Neural cell (in vitro differentiated cells): Measurements from ENCODE around the gene NCOA5. TPM values are rescaled to one million over a fixed set of nuclear protein-coding genes. Genes with fewer than 3 reads are reported as not detected.

ENCODE experiments used
- H2AFZ ChIP-seq: fragments of 200-600, 300-800 bp; sonication (generic), shearing (Covaris generic); 2 replicates; pipeline ENCODE4 v1.6.0; 2014; ENCODE audit warnings: low read depth, mild to moderate bottlenecking, antibody characterized with exemption, low read length, moderate library complexity
- H3F3A ChIP-seq: fragments of 200-600 bp; shearing (Covaris generic); 2 replicates; pipeline ENCODE4 v1.6.1; 2016; ENCODE audit warnings: mild to moderate bottlenecking, moderate library complexity, mixed read lengths, antibody characterized with exemption, low read length; ENCODE audit not compliant: insufficient read depth, poor library complexity, severe bottlenecking
- H3K27ac ChIP-seq: fragments of 200-600, 300-800 bp; sonication (generic), shearing (Covaris generic); 2 replicates; pipeline ENCODE4 v1.5.1; 2014; ENCODE audit warnings: mild to moderate bottlenecking, low read length, moderate library complexity
- H3K27me3 ChIP-seq: fragments of 300-800, 200-600 bp; sonication (generic), shearing (Covaris generic); 2 replicates; pipeline ENCODE4 v1.6.0; 2014; ENCODE audit warnings: mild to moderate bottlenecking, low read depth, low read length, moderate library complexity; ENCODE audit not compliant: insufficient read depth
- H3K36me3 ChIP-seq: fragments of 300-800, 200-600 bp; sonication (generic), shearing (Covaris generic); 2 replicates; pipeline ENCODE4 v1.5.1; 2014; ENCODE audit warnings: mild to moderate bottlenecking, antibody characterized with exemption, low read length, moderate library complexity; ENCODE audit not compliant: insufficient read depth
- H3K4me2 ChIP-seq: fragments of 300-800, 200-600 bp; sonication (generic), shearing (Covaris generic); 2 replicates; pipeline ENCODE4 v1.6.0; 2014; ENCODE audit warnings: mild to moderate bottlenecking, low read length
- H3K4me3 ChIP-seq: fragments of 300-800, 200-600 bp; sonication (generic), shearing (Covaris generic); 2 replicates; pipeline ENCODE4 v1.5.1; 2014; ENCODE audit warnings: mild to moderate bottlenecking, low read length, moderate library complexity
- H3K79me2 ChIP-seq: fragments of 200-600 bp; shearing (Covaris generic); replicated peaks from 2 replicates; pipeline ENCODE4 v1.6.0; 2014; ENCODE audit warnings: mild to moderate bottlenecking, low read length, moderate library complexity; ENCODE audit not compliant: insufficient read depth
- H3K9ac ChIP-seq: fragments of 300-800, 200-600 bp; sonication (generic), shearing (Covaris generic); 2 replicates; pipeline ENCODE4 v1.6.1; 2016; ENCODE audit warnings: mild to moderate bottlenecking, low read length, mixed read lengths
- H3K9me2 ChIP-seq: fragments of 200-600 bp; shearing (Covaris generic); 2 replicates; pipeline ENCODE4 v1.6.1; 2016; ENCODE audit warnings: mild to moderate bottlenecking, low read length, mixed read lengths; ENCODE audit not compliant: insufficient read depth
- H3K9me3 ChIP-seq: fragments of 200-600, 300-800 bp; sonication (generic), shearing (Covaris generic); 2 replicates; pipeline ENCODE4 v1.6.1; 2016; ENCODE audit warnings: mild to moderate bottlenecking, mixed run types, low read length, moderate library complexity, mixed read lengths
- H4K20me1 ChIP-seq: fragments of 200-600 bp; shearing (Covaris generic); 2 replicates; pipeline ENCODE4 v1.6.1; 2016; ENCODE audit warnings: mild to moderate bottlenecking, mixed run types; ENCODE audit not compliant: insufficient read depth
- EP300 ChIP-seq: fragments of 450-650 bp; conservative IDR thresholded peaks from 2 replicates; pipeline ENCODE4 v1.6.1; 2014; ENCODE audit warnings: antibody characterized with exemption, mild to moderate bottlenecking, moderate library complexity; ENCODE audit not compliant: poor library complexity, severe bottlenecking
- EZH2 ChIP-seq: fragments of 200-600, 300-800 bp; shearing (Covaris generic), sonication (generic); IDR thresholded peaks from 2 replicates; pipeline ENCODE4 v1.6.1; 2014; ENCODE audit warnings: antibody characterized with exemption, low read length, borderline replicate concordance, mild to moderate bottlenecking; ENCODE audit not compliant: insufficient read depth, poor library complexity, severe bottlenecking
- MXI1 ChIP-seq: fragments of 450-650 bp; conservative IDR thresholded peaks from 2 replicates; pipeline ENCODE4 v1.6.1; 2014; ENCODE audit warnings: antibody characterized with exemption, mild to moderate bottlenecking; ENCODE audit not compliant: poor library complexity, severe bottlenecking
- POLR2AphosphoS5 ChIP-seq: IDR thresholded peaks from 2 replicates; pipeline ENCODE4 v1.6.1; 2012
- RAD21 ChIP-seq: fragments of 450-650 bp; conservative IDR thresholded peaks from 2 replicates; pipeline ENCODE4 v1.6.1; 2014; ENCODE audit warnings: antibody characterized with exemption, mild to moderate bottlenecking, moderate library complexity
- SMC3 ChIP-seq: fragments of 450-650 bp; conservative IDR thresholded peaks from 2 replicates; pipeline ENCODE4 v1.6.1; 2014; ENCODE audit warnings: antibody characterized with exemption, mild to moderate bottlenecking, moderate library complexity; ENCODE audit not compliant: poor library complexity
- TAF1 ChIP-seq: IDR thresholded peaks from 2 replicates; pipeline ENCODE4 v1.6.1; 2012; ENCODE audit warnings: low read depth
- polyA plus RNA-seq: library from polyadenylated mRNA; depleted of rRNA; stranded (reverse); fragments of >200 nt; gene quantifications from 2 replicates; pipeline ENCODE4 v1.2.3, GENCODE V29; 2014
- TF ChIP-seq, protein P1 (sequence below): IDR thresholded peaks from 2 replicates; pipeline ENCODE4 v1.6.1; 2012; ENCODE audit warnings: borderline replicate concordance
- TF ChIP-seq, protein P2 (sequence below): fragments of 450-650 bp; IDR thresholded peaks from 2 replicates; pipeline ENCODE4 v1.5.1; 2014; ENCODE audit warnings: antibody characterized with exemption, mild to moderate bottlenecking, moderate library complexity; ENCODE audit not compliant: poor library complexity, severe bottlenecking

Gene NCOA5
- polyA plus RNA-seq, 1 donor from 2014 or later = 29.9 TPM

DNA sequence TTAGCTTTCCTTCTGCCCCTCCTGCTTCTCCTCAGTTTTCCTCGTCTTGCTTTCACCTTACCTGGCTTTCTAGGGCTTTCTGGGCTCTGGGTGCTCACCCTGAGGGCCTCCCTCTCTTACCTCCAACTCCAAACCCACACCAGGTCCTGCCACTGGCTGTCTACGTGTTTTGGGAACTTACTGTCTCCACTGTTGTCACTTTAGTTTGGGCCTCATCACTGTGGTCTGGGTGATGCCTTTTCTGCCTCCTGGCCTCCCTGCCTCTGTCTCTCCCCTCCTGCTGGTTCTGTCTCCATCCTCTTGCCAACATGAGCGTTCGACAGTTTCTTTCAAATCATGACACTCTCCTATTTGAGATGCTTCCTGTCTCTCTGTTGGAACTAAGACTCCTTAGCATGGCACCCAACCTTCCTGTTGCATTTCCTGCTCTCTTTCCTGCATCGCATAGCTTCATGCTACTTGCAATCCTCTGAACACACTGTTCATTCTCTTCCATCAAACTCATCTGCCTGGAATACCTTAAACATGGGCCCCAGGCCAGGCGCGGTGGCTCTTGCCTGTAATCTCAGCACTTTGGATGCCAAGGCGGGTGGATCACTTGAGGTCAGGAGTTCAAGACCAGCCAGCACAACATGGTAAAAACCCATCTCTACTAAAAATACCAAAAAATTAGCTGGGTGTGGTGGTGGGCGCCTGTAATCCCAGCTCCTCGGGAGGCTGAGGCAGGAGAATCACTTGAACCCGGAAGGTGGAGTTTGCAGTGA is 33.9 kb upstream of the NCOA5 start:
- H3K4me2 ChIP-seq = no peak overlapping the region
- H3K36me3 ChIP-seq = no peaks in the 10 kb centered on the region
- H3F3A ChIP-seq = no peaks in the 10 kb centered on the region
- H3K9me2 ChIP-seq = no peaks in the 10 kb centered on the region
- H4K20me1 ChIP-seq = no peaks in the 10 kb centered on the region
- peaks cover 7% of the 10 kb centered on the region for H3K27me3 ChIP-seq
- H3K4me3 ChIP-seq = no peak overlapping the region
- H3K27ac ChIP-seq = no peak overlapping the region
- no peaks in the 10 kb centered on the region for H3K79me2 ChIP-seq
- H3K9ac ChIP-seq = no peak overlapping the region
- H3K9me3 ChIP-seq = no peaks in the 10 kb centered on the region
- no peak overlapping the region for H2AFZ ChIP-seq
- TF ChIP-seq POLR2AphosphoS5 = no peak
- TF ChIP-seq, protein P1, sequence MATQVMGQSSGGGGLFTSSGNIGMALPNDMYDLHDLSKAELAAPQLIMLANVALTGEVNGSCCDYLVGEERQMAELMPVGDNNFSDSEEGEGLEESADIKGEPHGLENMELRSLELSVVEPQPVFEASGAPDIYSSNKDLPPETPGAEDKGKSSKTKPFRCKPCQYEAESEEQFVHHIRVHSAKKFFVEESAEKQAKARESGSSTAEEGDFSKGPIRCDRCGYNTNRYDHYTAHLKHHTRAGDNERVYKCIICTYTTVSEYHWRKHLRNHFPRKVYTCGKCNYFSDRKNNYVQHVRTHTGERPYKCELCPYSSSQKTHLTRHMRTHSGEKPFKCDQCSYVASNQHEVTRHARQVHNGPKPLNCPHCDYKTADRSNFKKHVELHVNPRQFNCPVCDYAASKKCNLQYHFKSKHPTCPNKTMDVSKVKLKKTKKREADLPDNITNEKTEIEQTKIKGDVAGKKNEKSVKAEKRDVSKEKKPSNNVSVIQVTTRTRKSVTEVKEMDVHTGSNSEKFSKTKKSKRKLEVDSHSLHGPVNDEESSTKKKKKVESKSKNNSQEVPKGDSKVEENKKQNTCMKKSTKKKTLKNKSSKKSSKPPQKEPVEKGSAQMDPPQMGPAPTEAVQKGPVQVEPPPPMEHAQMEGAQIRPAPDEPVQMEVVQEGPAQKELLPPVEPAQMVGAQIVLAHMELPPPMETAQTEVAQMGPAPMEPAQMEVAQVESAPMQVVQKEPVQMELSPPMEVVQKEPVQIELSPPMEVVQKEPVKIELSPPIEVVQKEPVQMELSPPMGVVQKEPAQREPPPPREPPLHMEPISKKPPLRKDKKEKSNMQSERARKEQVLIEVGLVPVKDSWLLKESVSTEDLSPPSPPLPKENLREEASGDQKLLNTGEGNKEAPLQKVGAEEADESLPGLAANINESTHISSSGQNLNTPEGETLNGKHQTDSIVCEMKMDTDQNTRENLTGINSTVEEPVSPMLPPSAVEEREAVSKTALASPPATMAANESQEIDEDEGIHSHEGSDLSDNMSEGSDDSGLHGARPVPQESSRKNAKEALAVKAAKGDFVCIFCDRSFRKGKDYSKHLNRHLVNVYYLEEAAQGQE = no peak
- no peak for TF ChIP-seq EP300
- TF ChIP-seq SMC3 = no peak
- no peak for TF ChIP-seq RAD21
- TF ChIP-seq, protein P2, sequence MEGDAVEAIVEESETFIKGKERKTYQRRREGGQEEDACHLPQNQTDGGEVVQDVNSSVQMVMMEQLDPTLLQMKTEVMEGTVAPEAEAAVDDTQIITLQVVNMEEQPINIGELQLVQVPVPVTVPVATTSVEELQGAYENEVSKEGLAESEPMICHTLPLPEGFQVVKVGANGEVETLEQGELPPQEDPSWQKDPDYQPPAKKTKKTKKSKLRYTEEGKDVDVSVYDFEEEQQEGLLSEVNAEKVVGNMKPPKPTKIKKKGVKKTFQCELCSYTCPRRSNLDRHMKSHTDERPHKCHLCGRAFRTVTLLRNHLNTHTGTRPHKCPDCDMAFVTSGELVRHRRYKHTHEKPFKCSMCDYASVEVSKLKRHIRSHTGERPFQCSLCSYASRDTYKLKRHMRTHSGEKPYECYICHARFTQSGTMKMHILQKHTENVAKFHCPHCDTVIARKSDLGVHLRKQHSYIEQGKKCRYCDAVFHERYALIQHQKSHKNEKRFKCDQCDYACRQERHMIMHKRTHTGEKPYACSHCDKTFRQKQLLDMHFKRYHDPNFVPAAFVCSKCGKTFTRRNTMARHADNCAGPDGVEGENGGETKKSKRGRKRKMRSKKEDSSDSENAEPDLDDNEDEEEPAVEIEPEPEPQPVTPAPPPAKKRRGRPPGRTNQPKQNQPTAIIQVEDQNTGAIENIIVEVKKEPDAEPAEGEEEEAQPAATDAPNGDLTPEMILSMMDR = no peak
- no peak for TF ChIP-seq EZH2
- no peak for TF ChIP-seq TAF1
- TF ChIP-seq MXI1 = no peak

DNA sequence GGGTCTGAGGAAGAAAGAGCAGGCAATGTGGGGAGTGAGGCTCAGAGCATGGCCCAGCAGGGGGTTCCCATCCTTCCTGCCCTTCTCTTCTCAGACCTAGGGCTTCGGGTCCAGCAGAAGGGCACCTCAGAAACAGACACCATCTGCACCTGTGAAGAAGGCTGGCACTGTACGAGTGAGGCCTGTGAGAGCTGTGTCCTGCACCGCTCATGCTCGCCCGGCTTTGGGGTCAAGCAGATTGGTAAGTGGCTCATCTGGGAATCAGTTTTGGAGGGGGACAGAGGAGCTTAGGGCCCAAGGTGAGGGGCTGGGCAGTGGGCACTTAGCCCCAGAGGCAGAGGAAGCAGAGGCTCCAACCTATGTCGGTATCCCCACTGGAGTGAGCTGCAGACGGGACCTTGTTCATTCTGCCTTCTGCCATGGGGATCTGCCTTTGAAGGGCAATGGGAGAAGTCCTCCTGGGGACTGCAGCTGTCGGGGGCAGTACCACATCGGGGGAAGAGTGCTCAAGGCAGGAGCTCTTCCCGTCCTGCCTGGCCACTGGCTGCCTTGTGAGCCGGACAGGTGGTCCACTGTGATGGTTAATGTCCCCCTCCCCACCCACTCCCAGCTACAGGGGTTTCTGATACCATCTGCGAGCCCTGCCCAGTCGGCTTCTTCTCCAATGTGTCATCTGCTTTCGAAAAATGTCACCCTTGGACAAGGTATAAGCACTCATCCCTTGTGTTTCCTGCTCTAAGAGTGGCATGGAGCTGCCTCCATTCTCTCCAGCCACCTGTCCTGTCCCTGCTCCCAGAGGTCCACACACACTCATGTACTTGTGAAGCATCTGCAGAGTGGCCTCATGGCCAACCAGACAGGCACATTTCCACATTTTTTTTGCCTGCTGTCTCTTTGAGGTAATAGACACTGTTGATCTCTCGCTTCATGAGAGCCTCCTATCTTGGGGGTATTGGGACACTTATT is 33.0 kb upstream of the NCOA5 start:
- Histone ChIP-seq H3K27ac (no peak overlapping the region), H4K20me1 (no peaks in the 10 kb centered on the region), H3K9me2 (no peaks in the 10 kb centered on the region), H3K9me3 (no peaks in the 10 kb centered on the region), H3K36me3 (no peaks in the 10 kb centered on the region), H3K4me2 (no peak overlapping the region), H3K9ac (no peak overlapping the region), H3K79me2 (no peaks in the 10 kb centered on the region), H3F3A (no peaks in the 10 kb centered on the region), H3K27me3 (no peaks in the 10 kb centered on the region), H2AFZ (no peak overlapping the region), H3K4me3 (no peak overlapping the region)
- TF ChIP-seq EZH2 (no peak), MXI1 (no peak), EP300 (no peak), POLR2AphosphoS5 (no peak)
